SK-N-SH (cell line): ENCODE results near the gene ERBB2. TPM values are rescaled to one million over a fixed set of nuclear protein-coding genes. Genes with fewer than 3 reads are reported as not detected.
"Not testable (repeated sequence)": the region's sequence is repeated elsewhere in the genome, so short reads cannot be mapped to it uniquely, and the experiment has no call there.

Experiments used
- CTCF ChIA-PET: fragments of 300-600, 350-600 bp; formaldehyde crosslinking; extraction: SDS; loops from one replicate; lab custom pipeline; 2021; lab: Yijun Ruan, JAX
- POLR2A ChIA-PET: fragments of 350-600 bp; sonication (Branson Sonifier 250); formaldehyde crosslinking; extraction: SDS; loops from one replicate; lab custom pipeline; 2020; ENCODE audit warnings: antibody characterized with exemption, inconsistent platforms; lab: Yijun Ruan, JAX
- DNase-seq: peaks from one replicate; pipeline ENCODE4 v3.0.0; 2012
- H2AFZ ChIP-seq: fragments of 200-600 bp; sonication (generic); 2 replicates; pipeline ENCODE4 v1.8.1; 2016; ENCODE audit warnings: antibody characterized with exemption, mild to moderate bottlenecking, low read depth
- H3F3A ChIP-seq: fragments of 200-600 bp; sonication (generic); replicated peaks from 2 replicates; pipeline ENCODE3; 2016; ENCODE audit warnings: antibody characterized with exemption, mild to moderate bottlenecking; ENCODE audit not compliant: insufficient read depth
- H3K27ac ChIP-seq, 2 experiments: fragments of 200-500 bp in 1 of 2; fragments of 200-600 bp in 1 of 2; sonication (Bioruptor generic) in 1 of 2; sonication (generic), shearing (Covaris generic) in 1 of 2; 2 replicates each; pipeline versions ENCODE4 v1.5.1 to v1.6.1; 2014 to 2016; ENCODE audit warnings: low read depth in 2 of 2, inconsistent platforms in 1 of 2, low read length in 1 of 2, mild to moderate bottlenecking in 1 of 2, mixed read lengths in 1 of 2
- H3K27me3 ChIP-seq: fragments of 200-600 bp; sonication (generic), shearing (Covaris generic); 2 replicates; pipeline ENCODE4 v1.6.1; 2016; ENCODE audit warnings: mixed run types; ENCODE audit not compliant: insufficient read depth
- H3K36me3 ChIP-seq, 2 experiments: fragments of 200-500 bp in 1 of 2; fragments of 200-600 bp in 1 of 2; sonication (Bioruptor generic) in 1 of 2; sonication (generic) in 1 of 2; replicated peaks in 1 of 2; 2 replicates each; pipeline versions ENCODE3 to v1.5.1; 2014 to 2016; ENCODE audit warnings: low read length in 1 of 2, mild to moderate bottlenecking in 1 of 2; ENCODE audit not compliant: insufficient read depth in 2 of 2, control insufficient read depth in 1 of 2
- H3K4me1 ChIP-seq, 2 experiments: fragments of 200-500 bp in 1 of 2; fragments of 200-600 bp in 1 of 2; sonication (Bioruptor generic) in 1 of 2; sonication (generic), shearing (Covaris generic) in 1 of 2; 2 replicates each; pipeline versions ENCODE4 v1.5.1 to v1.6.1; 2014 to 2016; ENCODE audit warnings: low read depth in 1 of 2, low read length in 1 of 2, mixed run types in 1 of 2; ENCODE audit not compliant: insufficient read depth in 2 of 2, control insufficient read depth in 1 of 2
- H3K4me2 ChIP-seq: fragments of 200-600 bp; sonication (generic), shearing (Covaris generic); 2 replicates; pipeline ENCODE4 v1.6.1; 2017; ENCODE audit warnings: mixed run types
- H3K4me3 ChIP-seq, 2 experiments: fragments of 200-500 bp in 1 of 2; fragments of 200-600 bp in 1 of 2; sonication (Bioruptor generic) in 1 of 2; sonication (generic), shearing (Covaris generic) in 1 of 2; 2 replicates each; pipeline versions ENCODE4 v1.5.1 to v1.8.1; 2014 to 2016; ENCODE audit warnings: low read depth in 2 of 2, inconsistent platforms in 1 of 2, low read length in 1 of 2, mild to moderate bottlenecking in 1 of 2, mixed read lengths in 1 of 2, moderate library complexity in 1 of 2
- H3K79me2 ChIP-seq: fragments of 200-600 bp; sonication (generic); 2 replicates; pipeline ENCODE4 v1.8.1; 2017; ENCODE audit warnings: mild to moderate bottlenecking; ENCODE audit not compliant: insufficient read depth
- H3K9ac ChIP-seq: fragments of 200-600 bp; sonication (generic); 2 replicates; pipeline ENCODE4 v1.6.1; 2017; ENCODE audit warnings: mixed run types
- H3K9me2 ChIP-seq: fragments of 200-600 bp; sonication (generic); 2 replicates; pipeline ENCODE4 v1.6.1; 2017; ENCODE audit warnings: mixed run types
- H3K9me3 ChIP-seq: fragments of 200-600 bp; sonication (generic); 2 replicates; pipeline ENCODE4 v1.6.1; 2017; ENCODE audit warnings: mixed run types, mild to moderate bottlenecking, moderate library complexity
- H4K20me1 ChIP-seq: fragments of 200-600 bp; sonication (generic); 2 replicates; pipeline ENCODE4 v1.6.1; 2017; ENCODE audit warnings: mild to moderate bottlenecking, mixed run types; ENCODE audit not compliant: insufficient read depth
- ELF1 ChIP-seq: IDR thresholded peaks from 2 replicates; pipeline ENCODE4 v1.4.0; 2012
- FOSL2 ChIP-seq: IDR thresholded peaks from 2 replicates; pipeline ENCODE4 v1.4.0; 2012; ENCODE audit warnings: low read depth, mild to moderate bottlenecking, moderate library complexity, borderline replicate concordance
- GABPA ChIP-seq: IDR thresholded peaks from 2 replicates; pipeline ENCODE4 v1.4.0; 2012; ENCODE audit warnings: low read depth, mild to moderate bottlenecking
- GATA2 ChIP-seq: sonication (generic); formaldehyde crosslinking; IDR thresholded peaks from 2 replicates; pipeline ENCODE4 v1.5.0; 2020; ENCODE audit warnings: mild to moderate bottlenecking, missing genetic modification reagents
- JUND ChIP-seq: IDR thresholded peaks from 2 replicates; pipeline ENCODE4 v1.4.0; 2012
- MAX ChIP-seq: IDR thresholded peaks from 2 replicates; pipeline ENCODE4 v1.4.0; 2012; ENCODE audit warnings: low read depth
- NFIC ChIP-seq: IDR thresholded peaks from 2 replicates; pipeline ENCODE4 v1.4.0; 2012; ENCODE audit warnings: borderline replicate concordance
- PBX3 ChIP-seq: IDR thresholded peaks from 2 replicates; pipeline ENCODE4; 2012
- RAD21 ChIP-seq: IDR thresholded peaks from 2 replicates; pipeline ENCODE4 v1.6.1; 2012; ENCODE audit warnings: mild to moderate bottlenecking, low read length
- REST ChIP-seq: IDR thresholded peaks from 2 replicates; pipeline ENCODE4 v1.6.1; 2012; ENCODE audit warnings: mild to moderate bottlenecking, low read depth, low read length, moderate library complexity
- RFX5 ChIP-seq: IDR thresholded peaks from 2 replicates; pipeline ENCODE4 v1.6.1; 2012; ENCODE audit warnings: mild to moderate bottlenecking, improper control_type of control experiment, low read length
- RXRA ChIP-seq: IDR thresholded peaks from 2 replicates; pipeline ENCODE4 v1.4.0; 2012; ENCODE audit warnings: low read depth, mild to moderate bottlenecking, borderline replicate concordance
- SMC3 ChIP-seq: IDR thresholded peaks from 2 replicates; pipeline ENCODE4 v1.6.1; 2012; ENCODE audit warnings: low read depth, low read length, improper control_type of control experiment
- TAF1 ChIP-seq: IDR thresholded peaks from 2 replicates; pipeline ENCODE4 v1.6.1; 2012; ENCODE audit warnings: low read depth, mild to moderate bottlenecking, low read length, moderate library complexity, borderline replicate concordance
- TCF12 ChIP-seq: IDR thresholded peaks from 2 replicates; pipeline ENCODE4 v1.4.0; 2012
- TEAD4 ChIP-seq: IDR thresholded peaks from 2 replicates; pipeline ENCODE4 v1.4.0; 2012; ENCODE audit warnings: mild to moderate bottlenecking, borderline replicate concordance; ENCODE audit not compliant: insufficient read depth
- USF2 ChIP-seq: fragments of 150-350 bp; IDR thresholded peaks from 2 replicates; pipeline ENCODE4 v1.6.1; 2017; ENCODE audit warnings: antibody characterized with exemption, low read length, low read depth, borderline replicate concordance
- ZBTB33 ChIP-seq: IDR thresholded peaks from 2 replicates; pipeline ENCODE4 v1.4.0; 2012; ENCODE audit warnings: low read depth, borderline replicate concordance
- WGBS: methylation state at CpG from one replicate; pipeline ENCODE4 v1.1.6; 2017; ENCODE audit warnings: low lambda C conversion rate; 5-methylcytosine and 5-hydroxymethylcytosine counted together
- polyA plus RNA-seq, 3 experiments: library from polyadenylated mRNA; depleted of rRNA; stranded (reverse); fragments of >200 nt; gene quantifications; 2 replicates each; pipeline ENCODE4 v1.2.3, GENCODE V29; 2012

Gene ERBB2
- polyA plus RNA-seq, 1 of the 3 experiments (the other 2 are of a cell fraction), result 1.9 TPM

- TF ChIP-seq RFX5 (no peak), TAF1 (no peak)
Observed at GRCh38 chr17:39763051-39763820, 63.4 kb downstream of the ERBB2 start (continued).

GRCh38 chr17:39764171-39764570 is 64.3 kb downstream of the ERBB2 start:
- not testable (repeated sequence) for H3K27ac ChIP-seq
- 2% methylated on average over 3 of the region's 3 CpGs for WGBS

GRCh38 chr17:39765175-39765574 is 65.3 kb downstream of the ERBB2 start:
- 7% methylated on average over 3 of the region's 3 CpGs for WGBS
- POLR2A ChIA-PET, result no interaction called here
- H3K27me3 ChIP-seq, result peaks cover 82% of the 10 kb centered on the region
- TF ChIP-seq RXRA (no peak), ZBTB33 (no peak), RFX5 (no peak), MAX (no peak), PBX3 (no peak), REST (no peak), GABPA (no peak), TEAD4 (no peak), FOSL2 (no peak), TAF1 (no peak), SMC3 (no peak), ELF1 (no peak), TCF12 (no peak), RAD21 (no peak), JUND (no peak), USF2 (no peak), GATA2 (CRISPR knock-in tag) (no peak), NFIC (no peak)

More at GRCh38 chr17:39764171-39764570, 64.3 kb downstream of the ERBB2 start:
- POLR2A ChIA-PET, H3K36me3 ChIP-seq, H3K4me1 ChIP-seq, H3K79me2 ChIP-seq, H4K20me1 ChIP-seq, H3K4me3 ChIP-seq, H3K9me2 ChIP-seq, H3K4me2 ChIP-seq, H2AFZ ChIP-seq, H3F3A ChIP-seq, H3K9me3 ChIP-seq, H3K9ac ChIP-seq, DNase-seq: not testable (repeated sequence)
- CTCF ChIA-PET, result interaction anchor here (0.8 to 2.9 kb wide), 6 partner anchors 9 to 143 kb away, joined by 3 to 7 read pairs (median 4); no protein-coding TSS in a partner anchor
- peaks cover 83% of the 10 kb centered on the region for H3K27me3 ChIP-seq

More at GRCh38 chr17:39765175-39765574, 65.3 kb downstream of the ERBB2 start:
- Histone ChIP-seq H3K9me2 (no peaks in the 10 kb centered on the region), H3K27ac (no peak overlapping the region), H3K4me3 (no peak overlapping the region), H4K20me1 (no peaks in the 10 kb centered on the region), H3F3A (no peaks in the 10 kb centered on the region), H2AFZ (no peak overlapping the region), H3K79me2 (no peaks in the 10 kb centered on the region), H3K36me3 (no peaks in the 10 kb centered on the region), H3K4me1 (no peaks in the 10 kb centered on the region), H3K4me2 (no peak overlapping the region), H3K9ac (no peak overlapping the region), H3K9me3 (no peaks in the 10 kb centered on the region)
- CTCF ChIA-PET, result interaction anchor here (1.7 to 2.9 kb wide), 3 partner anchors 10 to 112 kb away, joined by 5 to 7 read pairs (median 7); no protein-coding TSS in a partner anchor
- no peak for DNase-seq
